Endothelial cell of umbilical vein (primary cell): ENCODE measurements around the gene SH3BP2.

Experiments
- EZH2 ChIP-seq: IDR thresholded peaks from 2 replicates; pipeline ENCODE4 v1.6.1; 2012; ENCODE audit warnings: borderline replicate concordance, low read depth, mild to moderate bottlenecking, moderate library complexity, low read length, inconsistent platforms; ENCODE audit not compliant: severe bottlenecking
- POLR2A ChIP-seq: IDR thresholded peaks from 2 replicates; pipeline ENCODE4 v1.6.1; 2012; ENCODE audit warnings: low read depth, mild to moderate bottlenecking, control low read depth, low read length
- TF ChIP-seq, protein P1 (sequence below), 2 donors: IDR thresholded peaks; 1 replicate in 1 of 2; 2 replicates in 1 of 2; pipeline ENCODE4 v1.5.1; 2011; ENCODE audit warnings: low read length in 2 of 2, mild to moderate bottlenecking in 2 of 2, moderate library complexity in 2 of 2, control low read depth in 1 of 2, inconsistent platforms in 1 of 2, low read depth in 1 of 2; ENCODE audit not compliant: insufficient read depth in 1 of 2; ENCODE audit errors: extremely low read depth in 1 of 2

DNA sequence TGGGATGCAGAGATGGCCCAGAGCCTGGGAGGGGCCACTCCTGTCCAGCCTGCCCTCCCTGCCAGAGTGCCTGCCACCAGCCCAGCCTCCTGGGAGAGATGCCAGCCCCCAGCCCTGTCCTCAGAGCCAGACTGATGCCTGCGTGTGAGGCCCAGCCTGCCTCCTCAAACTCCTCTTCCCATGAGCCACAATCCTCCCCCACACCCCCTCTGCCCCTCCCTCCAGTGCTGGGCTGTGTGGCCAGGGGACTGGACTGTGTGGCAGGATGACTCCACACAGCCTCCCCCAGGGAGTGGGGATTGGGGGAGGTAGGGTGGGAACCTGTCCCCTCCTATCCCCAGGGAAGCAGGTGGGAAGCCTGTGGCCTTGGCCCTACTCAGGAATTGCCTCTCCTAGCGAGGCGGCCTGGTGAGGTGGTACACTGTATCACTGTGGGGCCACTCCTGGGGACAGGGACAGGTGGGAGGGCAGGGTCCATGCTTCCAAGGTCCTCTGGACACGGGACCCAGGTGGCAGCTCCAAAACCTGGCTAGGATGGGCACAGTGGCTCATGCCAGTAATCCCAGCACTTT, 4.3 kb upstream of the SH3BP2 start:
- TF ChIP-seq, protein P1, sequence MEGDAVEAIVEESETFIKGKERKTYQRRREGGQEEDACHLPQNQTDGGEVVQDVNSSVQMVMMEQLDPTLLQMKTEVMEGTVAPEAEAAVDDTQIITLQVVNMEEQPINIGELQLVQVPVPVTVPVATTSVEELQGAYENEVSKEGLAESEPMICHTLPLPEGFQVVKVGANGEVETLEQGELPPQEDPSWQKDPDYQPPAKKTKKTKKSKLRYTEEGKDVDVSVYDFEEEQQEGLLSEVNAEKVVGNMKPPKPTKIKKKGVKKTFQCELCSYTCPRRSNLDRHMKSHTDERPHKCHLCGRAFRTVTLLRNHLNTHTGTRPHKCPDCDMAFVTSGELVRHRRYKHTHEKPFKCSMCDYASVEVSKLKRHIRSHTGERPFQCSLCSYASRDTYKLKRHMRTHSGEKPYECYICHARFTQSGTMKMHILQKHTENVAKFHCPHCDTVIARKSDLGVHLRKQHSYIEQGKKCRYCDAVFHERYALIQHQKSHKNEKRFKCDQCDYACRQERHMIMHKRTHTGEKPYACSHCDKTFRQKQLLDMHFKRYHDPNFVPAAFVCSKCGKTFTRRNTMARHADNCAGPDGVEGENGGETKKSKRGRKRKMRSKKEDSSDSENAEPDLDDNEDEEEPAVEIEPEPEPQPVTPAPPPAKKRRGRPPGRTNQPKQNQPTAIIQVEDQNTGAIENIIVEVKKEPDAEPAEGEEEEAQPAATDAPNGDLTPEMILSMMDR (IDR thresholded peaks at IDR 0.05; ENCODE audit: extremely low read depth in 1 of 2, insufficient read depth in 1 of 2, low read depth in 1 of 2, low read length in 2 of 2) = no peak
- no peak for TF ChIP-seq EZH2
- no peak for TF ChIP-seq POLR2A
